COR-L47 (cell line): ENCODE results near the gene RIBC1.
A peak's percentile ranks its signal among the peaks of the same experiment; 100 is the strongest.
"Not testable (repeated sequence)": the region's sequence is repeated elsewhere in the genome, so short reads cannot be mapped to it uniquely, and the experiment has no call there.

Experiments used
- DNase-seq: peaks from one replicate; lab custom pipeline; 2025; lab: John Stamatoyannopoulos, UW

The RIBC1 gene

DNA sequence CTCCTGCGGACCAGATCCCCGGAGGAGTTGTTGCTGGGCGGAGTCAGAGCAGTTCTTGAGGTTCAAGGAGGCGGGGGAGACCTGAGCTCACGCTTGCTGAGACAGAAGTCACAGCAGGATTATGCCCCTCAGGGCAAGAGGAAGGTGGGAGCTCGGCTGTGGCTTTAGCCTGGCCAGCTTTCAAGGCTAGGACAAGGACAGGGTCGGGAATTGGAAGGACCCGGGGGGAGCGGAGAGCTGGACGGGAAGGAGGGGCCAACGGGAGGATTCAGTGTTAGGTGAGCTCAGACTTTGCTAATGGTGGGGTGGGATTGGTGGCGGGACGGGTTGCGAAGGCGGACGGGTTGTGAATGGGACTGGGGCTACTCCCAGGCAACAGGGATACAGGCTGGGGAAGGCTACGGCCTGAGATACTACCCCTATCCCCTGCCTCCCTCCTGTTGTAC is at the start of gene RIBC1:
Gene RIBC1 (plus strand): TSS at position 13 of the 446 bp plus-strand sequence. CDS start 3,404 bp downstream, outside the sequence.
- no peak for DNase-seq

DNA sequence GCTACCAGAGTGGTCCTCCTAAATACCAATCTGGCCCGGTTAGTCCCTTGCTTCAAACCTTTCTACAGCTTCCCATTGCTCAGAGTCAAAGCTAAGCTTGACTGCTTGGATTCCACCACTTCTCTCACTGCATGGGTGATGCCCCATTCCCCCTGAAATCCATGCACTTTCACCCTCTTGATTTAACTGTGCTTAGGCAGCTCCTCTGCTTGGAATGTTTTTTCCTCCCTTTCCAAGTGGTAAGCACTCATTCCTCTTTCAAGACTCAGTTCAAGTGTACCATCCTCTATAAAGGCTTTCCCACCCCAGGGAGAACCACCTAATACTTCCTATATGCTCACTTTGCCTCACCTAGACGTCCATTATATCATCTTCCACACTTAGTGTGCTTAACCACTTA is 49.4 kb upstream of the RIBC1 start:
- no peak for DNase-seq

- DNase-seq: no peak
Observed at GRCh38 chrX:53374222-53374820, 48.4 kb upstream of the RIBC1 start.

DNA sequence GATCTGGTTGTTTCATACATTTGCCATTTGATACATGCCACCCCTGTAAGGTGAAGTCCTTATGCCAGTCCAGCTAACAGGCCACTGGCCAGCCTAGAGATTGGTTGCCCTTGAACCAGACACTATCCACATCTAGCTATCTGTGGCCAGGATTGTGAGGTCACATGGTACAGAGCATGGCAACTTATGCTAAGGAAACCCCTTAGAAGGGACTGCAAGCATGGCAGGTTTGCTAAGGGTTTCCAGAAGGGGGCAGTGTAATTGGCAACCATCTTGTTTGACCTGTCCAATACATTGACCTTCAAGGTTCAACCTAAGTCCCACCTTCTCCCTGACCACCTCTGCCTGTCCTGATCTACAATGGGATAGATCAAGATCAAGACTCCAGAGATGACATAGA is 47.8 kb upstream of the RIBC1 start:
- DNase-seq: no peak

GRCh38 chrX:53376888-53377287 is 45.8 kb upstream of the RIBC1 start:
- DNase-seq: no peak

DNA sequence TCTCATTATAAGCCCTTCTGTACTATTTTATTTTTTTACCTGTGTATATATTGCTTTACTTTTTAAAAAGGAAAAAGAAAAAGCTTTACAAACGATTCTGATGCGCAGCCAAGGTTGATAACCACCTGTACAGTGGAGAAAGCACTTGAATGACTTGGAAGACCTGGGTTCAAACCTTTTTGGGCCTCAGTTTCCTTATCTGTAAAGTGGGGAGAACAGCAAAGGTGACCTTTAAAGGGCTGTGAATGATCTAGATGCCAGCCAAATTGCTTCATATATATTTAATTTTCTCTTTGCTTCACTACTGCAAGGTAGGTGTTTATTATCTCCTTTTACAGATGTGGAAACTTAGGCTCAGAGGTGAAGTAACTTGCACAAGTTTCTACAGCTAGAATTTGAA is 45.2 kb upstream of the RIBC1 start:
- DNase-seq: no peak

DNA sequence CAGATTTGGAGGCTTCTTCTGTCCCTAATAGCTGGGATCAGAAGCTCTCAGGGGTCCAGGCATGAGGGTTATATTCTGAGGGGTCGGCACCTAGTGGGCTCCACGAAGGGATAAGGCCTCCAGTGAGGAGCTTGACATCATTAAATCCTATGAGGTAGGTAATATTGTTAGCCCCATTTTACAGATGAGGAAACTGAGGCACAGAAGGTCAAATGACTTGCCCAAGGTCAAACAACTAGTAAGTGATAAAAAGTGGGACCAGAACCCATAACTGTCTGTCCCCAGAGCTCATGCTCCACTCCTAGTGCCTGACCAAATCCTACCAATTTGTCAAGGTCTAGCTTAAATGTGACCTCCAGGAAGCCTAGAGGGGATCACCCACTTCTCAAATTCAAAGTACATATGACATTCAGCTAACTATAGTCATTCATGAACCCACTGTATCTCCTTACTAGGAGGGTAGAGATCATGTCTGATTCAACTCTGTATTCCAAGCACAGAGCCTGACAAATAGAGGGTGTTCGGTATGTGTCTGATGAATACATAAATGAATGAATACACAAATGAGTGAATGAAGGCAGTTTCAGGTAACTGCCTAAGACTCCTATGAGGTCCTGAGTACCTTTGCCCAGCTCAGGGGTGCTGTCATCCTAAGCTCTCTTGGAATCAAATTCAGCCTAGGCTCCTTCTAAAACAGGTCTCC is 43.5 kb upstream of the RIBC1 start:
- DNase-seq: no peak

GRCh38 chrX:53379747-53380146 is 42.9 kb upstream of the RIBC1 start:
- no peak for DNase-seq

DNA sequence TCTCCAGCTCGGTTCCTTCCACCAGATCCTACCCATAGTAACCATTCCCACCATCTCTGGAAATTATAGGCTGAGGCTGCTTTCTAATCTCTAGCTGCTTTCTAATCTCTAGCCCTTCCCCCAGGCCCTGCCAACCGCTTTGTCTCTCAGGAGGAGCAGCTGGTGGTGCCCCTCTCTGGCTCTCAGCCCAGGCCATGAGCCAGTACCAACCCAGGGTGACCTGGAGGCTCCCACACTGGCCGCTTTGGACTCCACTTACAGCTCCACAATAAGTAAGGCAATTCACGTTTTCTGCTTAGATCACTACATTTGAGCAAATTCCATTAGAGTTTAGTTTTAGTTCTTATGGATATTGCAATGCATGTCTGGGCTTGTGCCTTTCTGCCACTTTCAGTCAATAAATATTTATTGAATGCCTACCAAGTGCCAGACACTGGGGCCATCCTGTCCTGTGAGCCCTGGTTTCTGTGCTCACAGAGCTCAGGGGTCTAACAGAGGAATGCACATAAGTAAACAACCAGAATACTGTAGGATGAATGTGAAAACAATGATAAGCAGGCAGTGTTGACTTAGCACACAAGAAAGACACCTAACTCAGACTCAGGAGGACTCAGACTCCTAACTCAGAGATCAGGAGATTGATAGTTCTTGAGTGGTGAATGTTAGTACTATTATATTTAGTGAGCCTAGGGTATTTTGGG is 39.1 kb upstream of the RIBC1 start:
- no peak for DNase-seq

DNA sequence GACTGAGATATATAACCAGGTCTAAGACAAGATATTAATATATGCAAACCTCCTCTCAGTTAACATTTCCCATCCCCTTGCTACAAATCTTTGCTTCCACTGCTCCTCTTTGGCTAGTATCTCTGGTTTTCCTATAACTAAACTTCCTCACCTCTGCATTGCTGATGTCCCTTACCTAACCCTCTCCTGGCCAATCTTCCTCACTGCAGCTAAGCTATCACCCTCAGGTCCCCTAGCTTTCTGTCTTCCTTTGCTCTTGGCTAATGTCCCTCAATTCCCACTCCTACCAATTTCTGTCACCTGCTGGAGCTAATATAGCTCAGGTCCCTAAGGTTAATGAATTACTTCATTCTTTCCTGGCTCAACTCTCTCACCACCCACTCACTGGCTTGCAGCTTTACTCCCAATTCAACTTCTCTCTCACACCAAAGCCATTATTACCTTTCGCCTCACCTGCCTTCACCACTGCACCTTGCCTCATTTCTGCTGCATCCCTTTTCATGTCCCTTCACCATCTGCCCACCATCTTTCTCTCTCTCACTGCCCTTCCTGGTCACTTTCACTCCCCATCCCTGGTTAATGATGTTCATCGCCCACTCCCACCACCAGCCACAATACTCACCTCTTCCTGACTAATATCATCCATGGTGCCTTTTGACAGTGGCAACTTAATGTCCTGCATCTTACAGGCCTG is 26.9 kb upstream of the RIBC1 start:
- DNase-seq: no peak

DNA sequence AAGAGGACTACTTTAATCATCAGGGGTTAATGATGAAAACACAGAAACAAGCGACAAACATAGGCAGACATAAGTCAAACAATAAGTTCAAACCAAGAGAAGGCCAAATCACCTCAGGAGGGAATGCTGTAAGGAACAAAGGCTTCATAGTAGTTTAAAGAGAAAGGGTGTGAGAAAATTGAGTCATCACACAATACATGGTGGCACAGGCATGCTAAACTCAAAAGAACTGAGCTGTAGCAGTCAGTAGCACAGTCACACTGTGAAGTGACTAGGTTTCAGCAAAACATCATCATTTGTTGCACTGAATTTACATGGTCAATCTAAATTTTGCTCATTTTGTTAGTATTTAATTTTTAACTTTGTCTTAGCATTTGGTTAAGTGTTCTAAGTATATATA is 24.5 kb upstream of the RIBC1 start:
- no peak for DNase-seq

- no peak for DNase-seq
Observed at GRCh38 chrX:53403535-53403934, 19.1 kb upstream of the RIBC1 start.

- DNase-seq: no peak
Observed at GRCh38 chrX:53412446-53412845, 10.2 kb upstream of the RIBC1 start.

- not testable (repeated sequence) for DNase-seq
Observed at GRCh38 chrX:53420351-53420750, 2.3 kb upstream of the RIBC1 start.

GRCh38 chrX:53421125-53421524 is 1.5 kb upstream of the RIBC1 start:
- DNase-seq: no peak

DNA sequence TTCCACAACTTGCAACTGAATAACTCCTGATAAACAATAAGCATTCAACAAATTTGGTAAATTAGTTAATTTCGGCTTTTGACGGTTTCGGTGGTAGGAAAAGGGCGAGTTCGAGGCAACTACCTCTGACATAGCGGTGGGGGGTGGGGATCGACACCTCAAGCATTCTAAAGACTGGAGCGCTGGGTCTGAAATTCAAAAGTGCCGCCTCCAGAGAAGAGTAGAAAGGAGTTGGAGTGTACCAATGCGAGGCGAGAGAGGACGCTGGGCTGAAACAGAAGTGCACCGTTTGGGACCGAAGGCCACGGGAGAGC is 944 bp upstream of the RIBC1 start:
- no peak for DNase-seq

DNA sequence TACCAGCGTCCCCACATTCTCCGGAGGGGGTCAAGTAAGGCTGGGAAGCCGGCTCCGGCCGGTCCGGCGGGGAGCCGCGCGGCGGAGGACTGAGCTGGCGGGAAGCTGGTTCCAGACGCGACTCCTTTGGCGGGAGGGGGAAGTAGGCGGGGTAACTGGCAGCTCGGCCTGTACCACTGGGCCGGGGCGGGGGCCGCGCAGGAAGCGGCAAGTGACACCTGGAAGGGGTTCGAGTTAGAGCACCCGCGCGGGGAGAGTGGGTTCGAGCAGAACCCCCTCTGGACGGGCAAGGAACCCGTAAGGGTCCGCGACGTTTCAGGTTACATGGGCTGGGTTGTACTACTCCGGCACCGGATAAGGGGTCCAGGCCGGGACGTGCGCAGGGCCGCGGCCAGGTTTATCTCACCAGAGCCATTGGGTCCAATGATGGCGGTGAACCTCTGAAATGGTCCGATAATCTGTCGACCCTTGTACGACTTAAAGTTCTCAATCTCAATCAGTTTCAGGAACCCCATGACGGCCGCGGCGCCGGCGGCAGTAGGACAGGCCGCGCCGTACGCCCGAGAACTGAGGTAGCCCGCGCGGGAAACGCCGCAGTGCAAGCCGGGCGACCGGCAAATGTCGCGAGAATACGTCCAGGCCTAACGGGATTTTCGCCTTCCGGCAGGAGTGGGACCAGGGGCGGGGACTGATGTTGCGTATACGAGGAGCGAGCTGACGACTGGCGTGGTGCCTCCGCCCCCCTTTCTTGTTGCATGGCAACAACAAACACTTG is 400 bp upstream of the RIBC1 start, which contains the start of gene SMC1A:
Gene SMC1A (minus strand): TSS at position 569 of the 775 bp plus-strand sequence. CDS start 54 bp downstream, at position 515.
- peak; percentile 94 for DNase-seq

GRCh38 chrX:53429755-53430154 is 7.1 kb downstream of the RIBC1 start:
- DNase-seq: no peak

DNA sequence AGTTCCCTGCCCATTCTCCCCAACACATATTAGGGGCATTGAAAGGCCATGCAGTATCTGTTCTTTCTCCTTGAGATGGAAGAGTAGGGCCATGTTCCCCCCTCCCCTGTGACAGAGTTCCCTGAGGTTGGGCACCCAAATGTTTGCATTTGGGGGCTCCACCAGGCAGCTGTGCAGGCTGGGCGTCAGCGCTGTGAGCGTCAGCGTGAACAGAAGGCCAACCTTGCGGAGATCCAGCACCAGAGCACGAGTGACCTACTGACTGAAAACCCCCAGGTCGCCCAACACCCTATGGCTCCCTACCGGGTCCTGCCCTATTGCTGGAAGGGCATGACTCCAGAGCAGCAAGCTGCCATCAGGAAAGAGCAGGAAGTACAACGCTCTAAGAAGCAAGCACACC is 7.6 kb downstream of the RIBC1 start:
- no peak for DNase-seq

DNA sequence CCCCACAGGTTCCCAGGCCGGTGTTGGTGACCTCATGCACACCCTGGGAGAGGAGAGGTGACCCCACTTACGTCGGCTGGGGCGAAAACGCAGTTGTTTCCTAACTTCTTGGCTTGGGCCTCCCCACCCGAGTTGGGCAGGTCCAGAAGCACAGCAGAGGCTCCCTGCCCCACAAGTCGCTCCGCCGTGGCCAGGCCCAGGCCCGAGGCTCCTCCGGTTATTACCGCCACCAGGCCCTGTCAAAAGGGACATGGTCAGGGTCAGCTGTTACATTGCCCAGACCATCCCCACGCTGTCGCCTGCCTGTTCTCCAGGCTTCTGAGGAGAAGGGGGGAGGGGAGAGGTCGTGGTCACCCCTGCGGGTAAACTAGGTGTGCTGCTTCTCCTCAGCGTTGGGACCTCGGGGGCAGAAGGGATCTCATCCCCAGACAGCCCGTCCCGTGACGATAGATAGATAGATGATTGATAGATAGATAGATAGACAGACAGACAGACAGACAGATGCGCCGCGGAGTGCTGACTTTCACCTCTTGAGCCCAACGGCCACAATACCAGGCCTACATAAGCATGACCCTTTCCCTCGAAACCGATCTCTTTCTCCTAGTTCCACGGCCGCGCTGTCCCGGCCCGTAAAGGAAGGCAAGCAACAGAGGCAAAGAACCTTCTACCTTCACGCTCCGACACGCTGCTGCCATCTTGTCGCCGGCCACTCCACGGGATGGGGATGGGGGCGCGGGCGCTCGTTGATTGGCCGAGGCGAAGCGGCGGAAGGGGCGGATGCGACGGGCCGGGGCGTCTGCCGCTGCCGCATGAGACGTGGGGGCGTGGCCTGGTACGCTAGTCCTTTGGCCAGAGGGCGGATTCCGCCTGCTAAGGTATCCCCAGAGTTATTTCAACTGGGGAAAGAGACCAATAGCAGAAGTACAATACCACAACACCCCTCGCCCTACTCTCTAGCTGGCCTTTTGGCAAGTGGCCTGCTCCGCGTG is 11.3 kb downstream of the RIBC1 start, which contains the start of gene HSD17B10:
Gene HSD17B10 (minus strand): TSS at position 720 of the 989 bp plus-strand sequence. CDS start 25 bp downstream, at position 695.
- peak; percentile 84 for DNase-seq
